Uterus (tissue), 2 donors: ENCODE data around the gene NBAS.

Experiments used
- CTCF ChIP-seq, 4 experiments: fragments of 200-600 bp in 2 of 4; fragments of 450-650 bp in 2 of 4; sonication (generic) in 2 of 4; IDR thresholded peaks; one replicate each; pipeline ENCODE4 v1.5.1; 2016 to 2019; ENCODE audit warnings: antibody characterized with exemption in 4 of 4, mild to moderate bottlenecking in 2 of 4, moderate library complexity in 1 of 4
- POLR2A ChIP-seq, 2 donors: fragments of 450-650 bp; IDR thresholded peaks; one replicate each; pipeline ENCODE4 v1.6.1; 2016; ENCODE audit warnings: antibody characterized with exemption in 2 of 2, mild to moderate bottlenecking in 1 of 2, moderate library complexity in 1 of 2

DNA sequence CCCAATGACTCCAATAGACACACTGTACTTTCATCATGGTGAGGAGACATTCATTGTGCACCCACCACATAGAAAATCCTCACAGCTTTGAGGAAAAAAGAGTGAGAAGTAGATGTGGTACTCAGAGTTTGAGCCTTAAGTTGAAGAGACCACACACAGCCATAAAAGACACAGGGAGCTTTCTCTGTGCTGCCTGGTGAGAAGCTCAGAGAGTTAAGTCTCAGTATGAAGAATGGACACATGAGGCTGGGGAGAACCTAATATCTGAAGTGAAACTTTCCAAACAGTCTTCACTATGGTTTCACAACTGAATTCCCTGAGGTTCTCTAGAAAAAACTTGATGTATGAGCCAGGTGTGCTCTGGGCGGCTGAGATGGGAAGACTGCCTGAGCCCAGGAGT, 237.9 kb downstream of the NBAS start:
- TF ChIP-seq CTCF (IDR thresholded peaks at IDR 0.05), result no peak
- no peak for TF ChIP-seq POLR2A (IDR thresholded peaks at IDR 0.05)
